ENCODE results near the gene PHF19.
A peak's percentile ranks its signal among the peaks of the same experiment; 100 is the strongest.

Gene PHF19

GRCh38 chr9:120902569-120903535, 25.9 kb upstream of the PHF19 start:
- no peak for TF ChIP-seq CTCF (IDR thresholded peaks at IDR 0.05; ENCODE audit: insufficient read depth, missing control alignments)
- peak; percentile 67 for DNase-seq (ENCODE audit: insufficient read length, low spot score)
- no peak for FAIRE-seq

- no peak for FAIRE-seq
- DNase-seq (ENCODE audit: insufficient read length, low spot score): no peak
- TF ChIP-seq CTCF (IDR thresholded peaks at IDR 0.05; ENCODE audit: insufficient read depth, missing control alignments): no peak
These were observed 25.0 kb upstream of the PHF19 start for GRCh38 chr9:120901755-120902568.

GRCh38 chr9:120900824-120901223, 23.8 kb upstream of the PHF19 start:
- TF ChIP-seq CTCF (IDR thresholded peaks at IDR 0.05; ENCODE audit: insufficient read depth, missing control alignments): no peak
- DNase-seq (ENCODE audit: insufficient read length, low spot score) (no peak), FAIRE-seq (no peak)

GRCh38 chr9:120899490-120900068, 22.6 kb upstream of the PHF19 start:
- FAIRE-seq (no peak), DNase-seq (ENCODE audit: insufficient read length, low spot score) (no peak)
- TF ChIP-seq CTCF (IDR thresholded peaks at IDR 0.05; ENCODE audit: insufficient read depth, missing control alignments): no peak

GRCh38 chr9:120898396-120898795, 21.4 kb upstream of the PHF19 start:
- TF ChIP-seq CTCF (IDR thresholded peaks at IDR 0.05; ENCODE audit: insufficient read depth, missing control alignments): no peak
- FAIRE-seq: no peak
- DNase-seq (ENCODE audit: insufficient read length, low spot score): no peak

- no peak for DNase-seq (ENCODE audit: insufficient read length, low spot score)
- no peak for TF ChIP-seq CTCF (IDR thresholded peaks at IDR 0.05; ENCODE audit: insufficient read depth, missing control alignments)
- FAIRE-seq: no peak
These were observed 19.0 kb upstream of the PHF19 start for GRCh38 chr9:120895951-120896350.

All from D721Med (cell line).